MM.1S (cell line): ENCODE data around the gene SYN1.
A peak's percentile ranks its signal among the peaks of the same experiment; 100 is the strongest.

Experiments
- DNase-seq: peaks from one replicate; pipeline ENCODE4 v3.0.0-alpha.2; 2015
- H2AFZ ChIP-seq: fragments of 300-600 bp; sonication (generic); 2 replicates; pipeline ENCODE4 v1.6.0; 2016; ENCODE audit warnings: antibody characterized with exemption, low read length
- H3F3A ChIP-seq: fragments of 300-600 bp; sonication (generic); 2 replicates; pipeline ENCODE4 v1.6.1; 2016; ENCODE audit warnings: mild to moderate bottlenecking, antibody characterized with exemption, low read length, moderate library complexity, mixed read lengths; ENCODE audit not compliant: insufficient read depth
- H3K27ac ChIP-seq: fragments of 300-600 bp; sonication (generic); 2 replicates; pipeline ENCODE4 v1.5.1; 2016; ENCODE audit warnings: mild to moderate bottlenecking, low read length
- H3K27me3 ChIP-seq: fragments of 300-600 bp; sonication (generic); replicated peaks from 2 replicates; pipeline ENCODE4 v1.6.0; 2016; ENCODE audit warnings: low read length; ENCODE audit not compliant: insufficient read depth
- H3K36me3 ChIP-seq: fragments of 300-600 bp; sonication (generic); replicated peaks from 2 replicates; pipeline ENCODE4 v1.6.1; 2016; ENCODE audit warnings: mild to moderate bottlenecking, low read length, mixed read lengths; ENCODE audit not compliant: insufficient read depth
- H3K4me1 ChIP-seq: fragments of 300-600 bp; sonication (generic); 2 replicates; pipeline ENCODE4 v1.6.1; 2016; ENCODE audit warnings: low read length, mixed read lengths
- H3K4me2 ChIP-seq: fragments of 300-600 bp; sonication (generic); 2 replicates; pipeline ENCODE4 v1.6.0; 2016; ENCODE audit warnings: low read depth, low read length
- H3K4me3 ChIP-seq: fragments of 300-600 bp; sonication (generic); 2 replicates; pipeline ENCODE4 v1.5.1; 2016; ENCODE audit warnings: low read length, mixed read lengths
- H3K79me2 ChIP-seq: fragments of 300-600 bp; sonication (generic); 2 replicates; pipeline ENCODE4 v1.6.1; 2016; ENCODE audit warnings: mixed run types, low read length, mixed read lengths
- H3K9ac ChIP-seq: fragments of 300-600 bp; sonication (generic); 2 replicates; pipeline ENCODE4 v1.6.1; 2016; ENCODE audit warnings: low read length, mixed read lengths
- H3K9me2 ChIP-seq: fragments of 300-600 bp; sonication (generic); replicated peaks from 2 replicates; pipeline ENCODE4 v1.6.1; 2016; ENCODE audit warnings: mild to moderate bottlenecking, low read length, mixed read lengths; ENCODE audit not compliant: insufficient read depth
- H3K9me3 ChIP-seq: fragments of 300-600 bp; sonication (generic); replicated peaks from 2 replicates; pipeline ENCODE4 v1.6.1; 2016; ENCODE audit warnings: mild to moderate bottlenecking, low read length, mixed read lengths; ENCODE audit not compliant: insufficient read depth
- H4K20me1 ChIP-seq: fragments of 300-600 bp; sonication (generic); 2 replicates; pipeline ENCODE4 v1.6.1; 2016; ENCODE audit warnings: mild to moderate bottlenecking, low read length, moderate library complexity, mixed read lengths; ENCODE audit not compliant: insufficient read depth
- CTCF ChIP-seq: fragments of 300-600 bp; sonication (generic); IDR thresholded peaks from 2 replicates; pipeline ENCODE4 v1.5.1; 2016; ENCODE audit warnings: antibody characterized with exemption, low read length, mixed read lengths
- EZH2 ChIP-seq: fragments of 300-600 bp; sonication (generic); optimal IDR thresholded peaks from 2 replicates; pipeline ENCODE3; 2017; ENCODE audit warnings: low read depth, mild to moderate bottlenecking, antibody characterized with exemption, low read length, mixed read lengths
- EZH2phosphoT487 ChIP-seq: fragments of 300-600 bp; sonication (generic); IDR thresholded peaks from 2 replicates; pipeline ENCODE4 v1.6.1; 2018; ENCODE audit warnings: antibody characterized with exemption, low read length

The SYN1 gene

GRCh38 chrX:47562615-47563243 lies 56.9 kb downstream of the SYN1 start:
- Histone ChIP-seq H3K9me2 (no peaks in the 10 kb centered on the region), H4K20me1 (no peaks in the 10 kb centered on the region), H3K9me3 (no peaks in the 10 kb centered on the region), H3K4me3 (no peak overlapping the region), H3K9ac (no peak overlapping the region), H3K4me1 (no peaks in the 10 kb centered on the region), H3K4me2 (no peak overlapping the region), H3K36me3 (no peaks in the 10 kb centered on the region), H3F3A (no peaks in the 10 kb centered on the region), H2AFZ (no peak overlapping the region), H3K27me3 (no peaks in the 10 kb centered on the region), H3K79me2 (peaks cover 27% of the 10 kb centered on the region), H3K27ac (no peak overlapping the region)
- DNase-seq: no peak
- peak; percentile 26; the same call in 1 of the 2 replicates for TF ChIP-seq CTCF
- no peak for TF ChIP-seq EZH2phosphoT487
- TF ChIP-seq EZH2: no peak

GRCh38 chrX:47561659-47562151 lies 58.0 kb downstream of the SYN1 start:
- peaks cover 27% of the 10 kb centered on the region for H3K79me2 ChIP-seq
- H2AFZ ChIP-seq: no peak overlapping the region
- no peak overlapping the region; the same call in 1 of the 2 replicates for H3K27ac ChIP-seq
- peak overlapping the region; percentile 95; the same call in 1 of the 2 replicates for H3K9ac ChIP-seq
- H3K27me3 ChIP-seq: no peaks in the 10 kb centered on the region
- H4K20me1 ChIP-seq: no peaks in the 10 kb centered on the region
- H3K36me3 ChIP-seq: no peaks in the 10 kb centered on the region
- DNase-seq: no peak
- H3K4me1 ChIP-seq: no peaks in the 10 kb centered on the region
- H3K4me3 ChIP-seq: peak overlapping the region; percentile 91
- H3K4me2 ChIP-seq: peak overlapping the region; percentile 78
- H3F3A ChIP-seq: no peaks in the 10 kb centered on the region
- TF ChIP-seq CTCF (no peak), EZH2 (no peak), EZH2phosphoT487 (no peak)
- H3K9me3 ChIP-seq: no peaks in the 10 kb centered on the region
- H3K9me2 ChIP-seq: no peaks in the 10 kb centered on the region

- DNase-seq: peak; percentile 98
- Histone ChIP-seq H2AFZ (peak within 1 kb of the TSS; percentile 30; the same call in 1 of the 2 replicates), H3K27ac (peak within 1 kb of the TSS; percentile 88), H3K9me3 (no peaks in the 10 kb centered on the region), H3K79me2 (peaks cover 27% of the 10 kb centered on the region), H3F3A (no peaks in the 10 kb centered on the region), H3K9ac (peak within 1 kb of the TSS; percentile 95), H3K4me1 (no peaks in the 10 kb centered on the region), H3K36me3 (no peaks in the 10 kb centered on the region), H3K4me3 (peak within 1 kb of the TSS; percentile 91), H4K20me1 (no peaks in the 10 kb centered on the region), H3K9me2 (no peaks in the 10 kb centered on the region), H3K4me2 (peak within 1 kb of the TSS; percentile 78), H3K27me3 (no peaks in the 10 kb centered on the region)
- no peak for TF ChIP-seq EZH2phosphoT487
- no peak for TF ChIP-seq CTCF
- no peak for TF ChIP-seq EZH2
Observed at GRCh38 chrX:47560934-47561658, 58.6 kb downstream of the SYN1 start, which contains the start of gene ARAF. TSS of gene ARAF (plus strand) at chrX:47561205. CDS start at chrX:47562968, 1,763 bp downstream.
